Stimulated activated CD4-positive, alpha-beta T cell treated with anti-CD3 and anti-CD28 coated beads, Interleukin-4, amount 100 ng/mL, for 24 hours (primary cell): Measurements from ENCODE around the gene SRGAP2B.
"Not testable (repeated sequence)": the region's sequence is repeated elsewhere in the genome, so short reads cannot be mapped to it uniquely, and the experiment has no call there.

Experiments
- DNase-seq: peaks from one replicate; pipeline ENCODE4 v3.0.0-alpha.2; 2020

The SRGAP2B gene

DNA sequence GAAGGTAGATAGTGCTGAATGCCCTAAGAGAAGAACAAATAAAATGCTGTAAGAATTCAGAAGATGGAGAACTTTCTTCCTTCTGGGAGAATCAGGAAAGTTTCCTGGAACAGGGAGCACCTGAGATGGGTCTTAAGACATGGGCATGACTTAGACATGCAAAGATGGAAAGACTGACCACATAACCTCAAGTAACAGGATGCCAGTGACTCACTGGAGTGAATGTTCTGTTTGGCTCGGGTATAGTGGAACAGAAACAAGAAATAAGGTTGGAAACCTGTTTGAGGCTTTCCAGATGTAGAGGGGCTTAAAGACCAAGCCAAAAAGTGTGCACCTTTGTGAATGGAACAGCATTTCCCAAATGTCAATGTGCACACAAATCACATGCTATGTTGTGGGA, 102.2 kb downstream of the SRGAP2B start:
- not testable (repeated sequence) for DNase-seq

DNA sequence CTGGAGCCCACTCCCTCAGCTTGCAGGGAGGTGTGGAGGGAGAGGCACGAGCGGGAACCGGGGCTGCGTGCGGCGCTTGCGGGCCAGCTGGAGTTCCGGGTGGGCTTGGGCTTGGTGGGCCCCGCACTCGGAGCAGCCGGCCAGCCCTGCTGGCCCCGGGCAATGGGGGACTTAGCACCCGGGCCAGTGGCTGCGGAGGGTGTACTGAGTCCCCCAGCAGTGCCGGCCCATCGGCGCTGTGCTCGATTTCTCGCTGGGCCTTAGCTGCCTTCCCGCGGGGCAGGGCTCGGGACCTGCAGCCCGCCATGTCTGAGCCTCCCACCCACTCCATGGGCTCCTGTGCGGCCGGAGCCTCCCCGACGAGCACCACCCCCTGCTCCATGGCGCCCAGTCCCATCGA, 104.5 kb downstream of the SRGAP2B start:
- DNase-seq: not testable (repeated sequence)

DNA sequence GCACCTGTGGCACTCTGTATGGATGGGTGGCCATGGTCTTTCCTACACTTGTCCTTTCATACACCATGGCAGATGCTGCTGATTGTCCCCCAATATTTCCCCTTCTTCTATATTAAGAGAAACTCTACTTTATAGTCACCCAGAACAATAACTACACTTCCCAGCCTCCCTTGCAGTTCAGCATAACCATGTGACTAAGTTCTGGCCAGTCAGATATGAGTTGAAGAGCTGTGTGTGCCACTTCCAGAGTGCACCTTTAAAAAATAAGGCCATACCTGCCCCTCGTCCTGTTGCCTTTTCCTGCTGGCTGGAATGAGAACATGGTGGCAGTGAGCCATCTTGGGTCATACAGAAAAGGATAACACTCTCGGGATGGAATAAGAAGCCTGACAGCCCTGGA, 108.0 kb downstream of the SRGAP2B start:
- DNase-seq: not testable (repeated sequence)

DNA sequence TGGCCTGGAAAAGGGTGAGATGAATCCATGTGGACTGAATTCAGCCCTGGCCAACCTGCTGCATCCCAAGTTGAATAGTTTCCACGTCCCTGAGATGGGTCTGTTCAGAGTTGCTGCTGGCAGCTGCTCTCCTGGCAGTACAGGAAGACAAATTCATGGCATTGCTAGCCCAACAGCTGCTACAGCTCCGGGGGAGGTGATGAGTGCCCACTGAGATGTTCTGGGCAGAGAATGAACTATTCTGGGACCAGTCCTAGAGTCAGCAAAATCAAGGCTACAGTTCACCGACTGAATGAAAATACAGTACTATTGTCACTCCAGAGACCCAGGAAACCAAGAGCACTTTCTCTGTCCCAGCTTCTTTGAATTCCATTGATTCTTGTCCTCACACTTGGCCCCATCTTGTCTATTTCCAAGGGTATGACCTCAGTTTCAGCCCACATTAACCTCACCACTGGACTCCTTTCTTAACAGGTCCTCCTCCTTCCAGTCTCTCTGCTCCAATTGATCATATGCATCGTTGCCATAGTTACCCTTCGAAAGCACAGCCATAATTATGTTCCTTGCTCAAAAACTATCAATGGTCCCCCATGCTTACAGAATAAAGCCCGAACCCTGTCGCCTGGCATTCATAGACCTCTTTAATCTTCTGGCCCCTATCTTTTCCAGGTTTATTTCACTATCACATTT, 108.8 kb downstream of the SRGAP2B start:
- DNase-seq: not testable (repeated sequence)

DNA sequence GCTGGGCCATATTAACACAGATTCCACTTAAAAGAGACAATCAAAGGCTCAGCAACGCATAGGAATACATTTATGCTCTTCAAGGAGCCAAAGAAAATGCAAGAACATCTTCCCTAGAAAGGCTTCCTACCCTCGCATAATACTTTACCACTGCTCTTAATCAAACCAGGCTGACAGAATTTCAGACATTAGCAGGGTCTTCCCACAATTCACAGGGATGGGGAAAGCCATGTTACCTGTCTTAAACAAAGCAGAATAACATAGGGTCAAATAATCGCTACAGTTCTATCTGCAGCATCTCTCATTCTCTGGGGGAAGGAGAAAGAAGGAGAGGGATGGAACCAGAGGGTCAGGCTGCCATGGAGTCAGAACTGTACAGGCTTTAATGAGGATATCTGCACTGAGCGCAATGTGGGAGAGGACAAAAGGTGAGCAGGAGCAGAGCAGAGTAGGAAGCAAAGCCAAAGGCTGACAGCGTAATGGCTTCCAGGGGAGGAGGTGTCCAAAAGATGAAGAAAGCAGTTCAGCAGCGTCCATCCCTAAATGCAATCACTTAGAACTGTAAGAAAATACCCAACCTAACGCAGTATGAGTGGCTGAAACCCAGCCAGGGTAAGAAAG, 109.5 kb downstream of the SRGAP2B start:
- DNase-seq: not testable (repeated sequence)

DNA sequence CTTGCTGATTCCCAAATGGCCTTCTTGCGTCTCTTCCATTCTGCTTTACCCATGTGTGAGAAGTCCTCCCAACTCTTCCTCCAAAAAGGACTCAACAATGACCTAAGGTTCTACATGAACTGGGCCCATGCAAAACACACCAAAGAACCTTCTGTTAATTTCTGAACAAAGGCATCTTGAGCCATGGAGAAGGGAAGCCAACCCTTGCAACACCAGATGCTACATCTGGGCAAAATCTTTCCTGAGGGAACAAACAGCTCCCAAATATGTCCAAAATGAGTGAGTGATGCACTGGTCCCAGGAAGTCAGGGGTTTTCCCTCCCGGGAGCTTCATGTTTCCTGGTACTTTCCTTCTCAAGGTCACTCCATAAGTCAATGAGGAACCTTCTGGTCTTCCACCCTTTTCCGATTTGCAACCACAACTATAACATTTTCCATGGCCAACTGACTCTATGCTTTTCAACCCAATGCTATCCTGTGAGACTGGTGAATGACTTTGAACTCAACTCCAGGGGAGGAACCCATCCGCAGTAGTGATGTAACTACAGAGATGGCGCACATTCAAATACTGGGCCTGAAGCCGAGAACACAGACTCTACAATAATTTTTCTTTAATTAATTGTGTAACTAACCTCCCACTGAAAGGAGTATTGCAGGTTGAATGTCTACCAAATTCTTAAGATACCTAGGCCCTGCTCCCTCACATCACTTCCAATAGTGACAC, 112.2 kb downstream of the SRGAP2B start:
- DNase-seq: not testable (repeated sequence)

DNA sequence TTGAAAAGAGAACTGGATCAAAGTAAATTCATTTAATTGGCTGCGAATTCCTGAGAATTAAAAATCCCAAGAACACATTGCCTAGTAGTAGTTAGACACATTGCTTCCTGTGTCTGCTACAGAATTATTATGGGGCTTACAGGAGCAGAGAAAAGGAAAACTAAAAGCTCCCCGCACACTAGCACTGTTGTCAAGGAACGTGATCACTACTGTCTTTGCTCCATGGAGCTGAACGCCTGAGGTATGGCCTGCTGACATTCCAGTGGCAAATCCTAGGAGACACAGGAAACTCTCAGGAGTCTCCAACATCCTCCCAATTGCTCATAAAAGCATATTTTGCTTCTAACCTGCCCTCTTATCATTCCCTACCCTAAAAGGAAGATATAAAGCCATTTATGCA, 114.0 kb downstream of the SRGAP2B start:
- DNase-seq: not testable (repeated sequence)

DNA sequence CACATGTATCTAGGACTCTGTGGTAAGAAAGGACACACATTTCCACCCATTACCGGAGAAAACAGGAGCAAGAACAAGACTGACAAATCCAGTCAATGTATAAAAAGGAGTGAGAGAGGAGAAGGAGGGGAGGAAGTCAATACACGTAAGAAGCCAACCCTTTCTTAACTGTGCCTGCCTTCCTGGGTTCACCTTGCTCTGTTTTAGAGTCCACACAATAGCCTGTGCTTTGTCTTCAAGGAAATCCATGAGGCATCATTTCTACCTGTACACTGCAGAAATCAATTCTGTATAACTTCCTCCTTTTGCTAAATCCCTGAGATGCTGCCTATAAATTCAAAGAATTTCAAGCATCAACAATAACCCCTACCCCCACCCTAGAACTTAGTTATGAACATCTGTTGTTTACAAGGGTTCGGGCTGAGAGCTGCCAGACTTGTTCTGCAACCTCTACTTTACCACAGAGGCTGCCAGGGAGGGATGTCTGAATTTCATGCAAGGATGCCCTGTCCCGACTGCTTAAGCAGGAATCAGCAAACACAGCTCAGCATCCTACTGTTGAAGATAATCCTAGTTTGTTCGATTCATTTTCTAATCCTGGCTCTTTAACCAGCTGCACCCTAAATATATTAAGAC, 115.0 kb downstream of the SRGAP2B start:
- not testable (repeated sequence) for DNase-seq

DNA sequence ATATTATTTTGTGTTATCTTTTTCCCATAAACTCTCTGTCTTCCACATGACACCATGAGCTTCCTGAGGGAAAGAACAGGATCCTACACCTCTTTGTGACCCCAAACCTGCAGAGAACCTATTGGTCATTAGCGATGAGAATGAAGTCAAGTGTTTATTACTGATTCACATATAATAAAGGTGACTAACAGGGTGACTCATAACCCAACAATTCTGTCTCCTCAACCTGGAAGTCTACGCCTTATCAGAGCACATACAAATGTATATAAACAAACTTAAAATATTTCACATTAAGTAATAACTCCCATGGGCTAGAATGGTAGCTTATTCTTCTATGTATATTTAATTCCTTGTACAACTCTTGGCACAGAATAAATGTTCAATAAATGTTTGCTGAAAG, 117.3 kb downstream of the SRGAP2B start:
- DNase-seq: not testable (repeated sequence)

DNA sequence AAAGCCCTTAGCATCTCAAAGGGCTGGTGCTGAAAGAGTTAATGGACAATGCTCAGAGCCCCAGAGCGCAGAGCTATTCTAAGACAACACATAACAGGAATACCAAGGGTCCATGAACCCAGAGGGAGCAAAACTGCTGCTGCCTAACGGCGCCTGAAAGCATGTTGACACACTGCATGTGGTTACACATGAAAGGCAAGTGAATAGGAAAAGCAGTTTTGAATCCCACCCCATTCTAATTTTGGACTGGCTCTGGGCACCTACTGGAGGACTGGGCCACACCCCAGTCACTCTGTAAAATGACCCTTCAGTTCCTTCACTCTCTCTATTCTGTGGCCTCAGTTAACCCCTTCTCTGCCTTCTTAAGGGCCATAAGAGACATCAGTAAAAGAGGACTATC, 123.2 kb downstream of the SRGAP2B start:
- not testable (repeated sequence) for DNase-seq

DNA sequence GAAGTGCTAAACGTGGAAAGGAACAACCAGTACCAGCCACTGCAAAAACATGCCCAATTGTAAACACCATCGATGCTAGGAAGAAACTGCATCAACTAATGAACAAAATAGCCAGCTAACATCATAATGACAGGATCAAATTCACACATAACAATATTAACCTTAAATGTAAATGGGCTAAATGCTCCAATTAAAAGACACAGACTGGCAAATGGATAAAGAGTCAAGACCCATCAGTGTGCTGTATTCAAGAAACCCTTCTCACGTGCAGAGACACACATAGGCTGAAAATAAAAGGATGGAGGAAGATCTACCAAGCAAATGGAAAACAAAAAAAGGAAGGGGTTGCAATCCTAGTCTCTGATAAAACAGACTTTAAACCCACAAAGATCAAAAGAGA, 128.6 kb downstream of the SRGAP2B start:
- DNase-seq: not testable (repeated sequence)

DNA sequence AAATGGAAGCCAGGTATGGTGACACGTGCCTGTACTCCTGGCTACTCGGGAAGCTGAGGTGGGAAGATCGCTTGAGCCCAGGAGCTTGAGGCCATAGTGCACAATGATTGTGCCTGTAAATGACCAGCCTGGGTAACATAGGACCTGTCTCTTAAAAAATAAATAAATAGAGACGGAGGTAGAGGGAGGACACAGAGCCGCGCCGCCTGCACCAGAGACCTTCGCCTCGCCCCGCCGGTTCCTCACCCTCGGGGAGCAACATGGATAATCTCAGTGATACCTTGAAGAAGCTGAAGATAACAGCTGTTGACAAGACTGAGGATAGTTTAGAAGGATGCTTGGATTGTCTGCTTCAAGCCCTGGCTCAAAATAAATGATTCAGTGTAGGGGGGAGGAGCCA, 130.4 kb downstream of the SRGAP2B start:
- not testable (repeated sequence) for DNase-seq

DNA sequence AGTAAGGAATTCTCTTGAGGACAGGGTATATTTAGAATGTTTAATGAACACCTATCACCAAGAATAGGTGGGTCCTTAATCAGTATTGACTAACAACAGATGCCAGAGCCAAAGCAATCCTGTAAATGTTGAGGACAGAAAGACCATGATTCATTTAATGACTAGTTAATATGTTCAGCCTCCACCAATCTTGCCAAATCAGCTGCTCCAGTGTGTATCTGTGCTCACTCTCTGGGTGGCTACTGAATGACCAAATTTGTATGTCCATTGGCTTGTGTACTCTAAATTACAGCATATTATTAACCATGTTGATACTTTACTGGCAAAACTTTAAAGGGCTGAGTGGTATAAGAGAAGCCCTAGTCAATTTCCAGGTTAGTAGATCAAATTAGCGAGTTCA, 130.9 kb downstream of the SRGAP2B start:
- DNase-seq: not testable (repeated sequence)

DNA sequence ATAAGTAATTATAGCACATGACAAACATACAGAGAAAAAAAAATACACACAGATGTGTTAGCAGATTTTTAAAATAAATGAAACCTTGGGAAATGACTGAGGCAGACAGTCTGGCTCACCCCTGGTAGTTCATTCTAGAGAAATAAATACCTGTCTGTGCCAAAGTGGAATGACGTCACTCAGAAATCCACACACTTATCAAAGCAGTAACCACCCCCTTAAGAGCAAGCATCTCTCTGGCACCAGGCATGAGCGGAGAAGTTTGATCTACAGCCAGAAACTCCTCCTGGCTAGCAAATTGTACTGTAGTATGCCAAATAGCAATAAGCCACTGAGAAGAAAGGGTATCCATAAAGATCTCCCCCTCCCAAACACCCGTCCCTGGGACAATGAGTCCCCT, 131.6 kb downstream of the SRGAP2B start:
- not testable (repeated sequence) for DNase-seq

DNA sequence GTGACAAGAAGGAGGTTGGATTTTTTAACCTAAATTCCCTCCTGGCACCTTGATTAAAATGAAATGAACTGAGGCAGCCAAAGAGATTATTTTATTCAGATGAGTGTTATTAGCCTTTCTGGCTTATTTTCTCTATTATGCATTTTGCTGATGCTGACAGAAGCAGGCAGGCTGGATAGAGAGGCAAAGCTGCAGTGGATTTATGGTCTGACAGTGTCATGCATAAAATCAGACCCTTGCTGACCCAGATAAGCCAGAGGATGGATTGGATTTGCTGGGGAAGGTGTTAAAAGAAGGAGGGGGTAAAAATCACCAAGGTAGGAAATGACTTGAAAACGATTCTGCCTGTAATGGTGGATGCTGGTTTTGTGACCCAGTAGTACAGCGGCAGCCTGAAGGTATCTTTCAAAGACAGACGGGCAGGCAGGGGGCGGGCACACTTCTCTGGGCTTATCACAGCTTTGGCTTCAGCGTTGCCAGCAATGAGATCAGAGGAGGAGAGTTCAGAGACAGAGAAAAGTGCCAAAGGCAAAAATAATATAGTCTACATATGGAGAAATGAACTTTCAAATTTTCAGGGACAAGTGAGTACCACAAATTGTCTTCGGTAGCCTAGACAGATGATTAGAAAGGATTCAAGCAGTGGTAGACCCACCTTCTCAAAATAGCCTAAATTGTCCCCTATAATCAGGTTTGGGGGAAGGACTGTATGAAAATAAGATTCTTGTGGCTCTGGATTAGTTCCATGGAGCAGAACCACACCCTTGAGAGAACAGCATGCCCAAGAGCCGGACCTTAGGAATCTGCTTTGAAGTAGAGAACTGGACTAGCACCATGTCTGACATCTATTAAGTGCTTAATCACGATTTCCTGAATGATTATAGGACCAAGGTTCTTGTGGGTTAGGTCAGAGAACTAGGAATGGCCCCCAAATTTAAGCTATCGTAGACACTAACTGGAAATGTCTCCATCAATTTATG, 133.2 kb downstream of the SRGAP2B start:
- DNase-seq: not testable (repeated sequence)

DNA sequence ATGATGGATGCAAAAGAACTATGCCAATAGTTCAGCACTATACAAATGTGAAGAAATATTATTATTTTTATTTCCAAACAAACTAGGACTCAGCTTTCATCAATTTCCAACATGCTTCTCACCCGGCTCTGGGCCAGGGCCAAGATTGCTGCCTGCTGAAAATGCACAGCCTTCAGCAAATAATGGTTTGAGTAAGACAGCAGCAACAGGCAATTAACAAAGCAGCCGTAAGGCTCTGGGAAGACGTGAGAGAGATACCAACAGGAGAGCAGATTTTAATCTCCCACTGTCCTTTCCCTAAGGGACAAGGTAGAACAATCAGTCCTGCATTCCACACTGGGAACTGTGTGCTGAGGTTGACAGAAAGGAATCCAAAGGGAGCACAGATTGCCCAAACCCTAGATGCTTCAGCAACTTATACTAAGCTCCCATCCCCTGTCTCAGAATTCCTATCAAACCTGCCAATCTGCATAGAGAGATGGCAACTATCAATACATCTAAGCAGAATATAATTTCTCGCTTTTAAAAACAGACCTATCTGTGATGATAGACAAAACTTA, 134.1 kb downstream of the SRGAP2B start:
- DNase-seq: not testable (repeated sequence)

DNA sequence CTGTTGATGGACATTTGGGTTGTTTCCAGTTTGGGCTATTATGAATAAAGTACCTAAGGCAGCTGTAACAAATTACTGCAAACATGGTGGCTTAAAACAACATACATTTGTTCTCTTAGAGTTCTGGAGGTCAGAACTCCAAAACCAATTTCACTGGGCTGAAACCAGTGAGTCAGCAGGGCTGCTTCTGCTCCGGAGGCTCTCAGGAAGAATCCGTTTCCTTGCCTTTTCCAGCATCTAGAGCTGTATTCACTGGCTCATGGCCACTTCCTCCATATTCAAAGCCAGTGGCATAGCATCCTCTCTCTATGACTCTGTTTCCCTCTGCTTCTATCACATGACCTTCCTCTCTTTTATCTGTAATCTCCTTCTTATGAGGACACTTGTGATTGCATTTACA, 146.7 kb downstream of the SRGAP2B start:
- DNase-seq: not testable (repeated sequence)

DNA sequence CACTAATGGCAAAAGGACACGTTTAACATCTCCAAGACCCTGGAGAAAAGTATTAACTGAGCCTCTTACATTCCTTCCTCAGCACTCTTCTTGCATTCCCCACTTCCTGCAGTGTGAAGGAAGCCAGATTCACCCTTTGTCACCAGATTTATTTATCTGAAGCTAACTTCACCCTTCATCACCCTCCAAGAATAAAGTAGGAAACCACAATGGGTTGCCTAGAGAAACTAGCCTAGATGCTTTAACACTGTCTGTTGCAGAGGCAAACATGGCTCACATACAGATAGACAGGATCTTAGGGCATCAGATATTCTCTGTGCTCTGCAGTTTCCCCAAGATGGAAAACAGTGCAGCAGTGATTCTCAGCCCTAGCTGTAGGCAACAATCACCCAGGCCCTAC, 147.6 kb downstream of the SRGAP2B start:
- DNase-seq: not testable (repeated sequence)

DNA sequence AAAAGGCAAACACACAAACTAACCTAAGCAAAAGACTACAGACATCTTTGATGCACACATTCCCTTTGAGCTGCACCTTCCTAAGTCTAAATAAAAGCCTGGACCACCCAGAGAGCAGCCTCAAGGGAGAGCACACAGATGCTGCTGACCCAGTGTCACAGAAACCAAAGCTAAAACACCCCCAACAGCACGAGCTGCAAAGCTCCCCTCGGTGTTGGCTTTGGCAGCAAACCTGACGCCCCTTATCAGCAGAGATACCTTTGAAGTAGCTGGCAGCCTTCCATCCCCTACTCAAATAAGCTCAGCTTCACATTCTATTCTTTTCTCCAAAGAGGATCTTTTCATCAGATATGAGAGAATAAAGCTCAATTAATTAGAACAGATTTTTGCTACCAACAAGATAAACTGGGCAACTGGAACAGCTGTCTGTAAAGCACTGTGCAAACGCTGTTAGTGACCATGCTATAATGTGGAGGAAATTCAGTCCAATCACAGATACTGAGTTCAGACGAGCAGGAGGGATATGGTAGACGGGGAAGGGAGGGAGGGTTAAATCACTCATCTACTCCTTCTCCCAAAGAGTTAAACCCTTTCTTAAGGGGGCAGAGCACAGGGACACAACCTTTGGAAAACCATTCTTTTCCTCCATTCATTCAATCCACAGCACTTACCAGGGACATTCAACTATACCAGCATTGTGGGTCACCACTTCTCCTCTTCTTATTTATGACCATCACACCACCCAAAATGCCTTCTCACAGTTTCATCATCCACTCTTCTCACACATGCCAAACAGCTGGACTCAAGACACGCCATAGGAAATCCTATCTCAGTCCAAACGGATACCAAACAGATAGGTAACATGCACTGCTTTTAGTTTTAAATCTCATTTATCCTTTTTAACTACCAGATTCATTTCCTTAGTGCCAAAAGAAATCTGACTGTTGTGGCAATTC, 148.3 kb downstream of the SRGAP2B start:
- not testable (repeated sequence) for DNase-seq

DNA sequence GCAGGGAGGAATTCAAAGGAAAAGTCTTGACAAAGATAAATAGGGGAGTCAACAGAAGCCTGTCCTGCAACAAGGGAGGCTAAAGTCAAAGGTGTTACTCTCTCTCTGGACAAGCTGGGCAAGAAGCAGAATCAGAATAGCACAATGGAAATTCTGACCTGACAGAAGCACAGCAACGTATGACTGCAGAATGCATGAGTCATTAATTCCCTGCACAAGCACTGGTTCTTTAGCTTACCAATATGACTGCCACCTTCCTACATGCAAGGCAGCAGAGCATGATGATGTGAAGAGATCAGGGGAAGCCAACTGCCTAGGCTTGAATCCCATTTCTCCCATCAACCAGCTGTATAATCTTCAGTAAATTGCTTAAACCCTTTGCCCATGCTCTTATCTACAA, 153.4 kb downstream of the SRGAP2B start:
- not testable (repeated sequence) for DNase-seq

DNA sequence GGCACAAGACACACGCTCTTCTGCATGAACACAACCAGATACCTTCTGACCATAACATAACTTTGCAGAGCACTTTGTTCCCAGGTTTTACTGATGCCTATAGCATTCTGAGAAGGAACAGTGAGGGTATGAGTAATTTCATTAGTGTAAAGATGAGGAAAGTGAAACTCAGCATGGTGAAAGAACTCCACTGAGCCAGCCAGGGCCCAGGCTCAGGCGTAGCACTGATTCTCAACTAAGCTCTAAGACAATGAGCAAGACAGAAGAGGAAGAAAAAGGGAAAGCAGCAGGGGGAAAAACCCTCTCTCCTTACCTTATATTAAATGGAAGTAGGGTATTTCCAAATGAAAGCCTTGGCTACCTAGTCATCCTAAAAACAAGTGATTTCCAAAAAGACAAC, 155.1 kb downstream of the SRGAP2B start:
- not testable (repeated sequence) for DNase-seq
